GM12872 (cell line): ENCODE data around the gene ZFP42.

Source experiments
- CTCF ChIP-seq: IDR thresholded peaks from 3 replicates; pipeline ENCODE4 v1.5.1; 2011; ENCODE audit warnings: low read depth, mild to moderate bottlenecking, low read length, moderate library complexity; ENCODE audit not compliant: insufficient read depth

The ZFP42 gene

GRCh38 chr4:187995322-187996207 lies at the start of gene ZFP42:
TSS of gene ZFP42 (plus strand) at chr4:187995771. CDS start at chr4:188002808, 7,037 bp downstream.
- no peak for TF ChIP-seq CTCF

GRCh38 chr4:187961171-187961570 lies 34.4 kb upstream of the ZFP42 start:
- TF ChIP-seq CTCF = no peak

GRCh38 chr4:187961961-187962360 lies 33.6 kb upstream of the ZFP42 start:
- no peak for TF ChIP-seq CTCF

- no peak for TF ChIP-seq CTCF
Observed at GRCh38 chr4:187962926-187963325, 32.6 kb upstream of the ZFP42 start.

- TF ChIP-seq CTCF = no peak
Observed at GRCh38 chr4:187965726-187966125, 29.8 kb upstream of the ZFP42 start.

- no peak for TF ChIP-seq CTCF
Observed at GRCh38 chr4:187972135-187972534, 23.4 kb upstream of the ZFP42 start.

GRCh38 chr4:187983746-187984145 lies 11.8 kb upstream of the ZFP42 start:
- TF ChIP-seq CTCF = no peak
